Measurements from ENCODE around the gene TPK1.
"Not testable (repeated sequence)": the region's sequence is repeated elsewhere in the genome, so short reads cannot be mapped to it uniquely, and the experiment has no call there.

The TPK1 gene

GRCh38 chr7:144824360-144824759, 11.5 kb downstream of the TPK1 start:
- no peak for DNase-seq (ENCODE audit: low spot score)

DNA sequence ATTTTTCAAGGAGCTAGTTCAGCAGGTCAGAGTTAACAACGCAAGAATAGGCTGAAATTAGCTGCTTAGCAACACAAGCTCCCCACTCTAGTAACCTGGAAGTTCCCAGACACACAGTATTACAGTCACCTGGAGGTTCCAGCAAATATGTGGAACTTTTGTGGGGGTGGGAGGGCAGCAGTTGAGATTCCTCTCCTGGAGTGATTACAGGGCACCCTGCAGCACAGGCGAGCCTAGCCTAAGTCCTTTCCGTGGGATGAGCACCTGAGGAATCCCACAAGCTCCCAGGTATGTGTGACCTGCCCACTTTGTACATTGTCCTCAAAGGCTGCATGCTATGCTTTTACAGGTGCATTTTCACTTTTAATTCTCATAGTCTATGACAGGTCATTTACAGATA, 13.6 kb downstream of the TPK1 start:
- DNase-seq (ENCODE audit: low spot score): no peak

DNA sequence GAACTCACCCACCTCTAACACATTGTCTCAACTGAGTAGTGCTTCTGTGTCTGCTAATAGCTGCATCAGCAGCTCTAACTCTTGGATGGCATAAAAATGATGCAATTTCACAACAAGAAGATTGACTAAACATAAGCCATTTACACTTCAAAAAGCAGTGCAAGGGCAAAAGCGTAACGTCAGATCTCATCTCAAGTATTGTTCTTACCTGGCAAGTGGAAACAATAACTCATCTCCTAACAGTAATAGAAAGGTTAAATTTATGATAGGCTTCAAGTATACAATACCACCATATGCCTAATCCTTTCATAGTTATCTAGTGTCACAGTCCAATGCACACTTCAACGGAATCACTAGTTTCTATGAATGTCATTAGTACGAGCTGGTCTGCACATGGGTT, 14.8 kb downstream of the TPK1 start:
- DNase-seq (ENCODE audit: low spot score): no peak

- no peak for DNase-seq (ENCODE audit: low spot score)
Measured at GRCh38 chr7:144820552-144820951, 15.3 kb downstream of the TPK1 start.

GRCh38 chr7:144819566-144819965, 16.3 kb downstream of the TPK1 start:
- DNase-seq (ENCODE audit: low spot score): no peak

GRCh38 chr7:144818511-144818910, 17.3 kb downstream of the TPK1 start:
- DNase-seq (ENCODE audit: low spot score): no peak

DNA sequence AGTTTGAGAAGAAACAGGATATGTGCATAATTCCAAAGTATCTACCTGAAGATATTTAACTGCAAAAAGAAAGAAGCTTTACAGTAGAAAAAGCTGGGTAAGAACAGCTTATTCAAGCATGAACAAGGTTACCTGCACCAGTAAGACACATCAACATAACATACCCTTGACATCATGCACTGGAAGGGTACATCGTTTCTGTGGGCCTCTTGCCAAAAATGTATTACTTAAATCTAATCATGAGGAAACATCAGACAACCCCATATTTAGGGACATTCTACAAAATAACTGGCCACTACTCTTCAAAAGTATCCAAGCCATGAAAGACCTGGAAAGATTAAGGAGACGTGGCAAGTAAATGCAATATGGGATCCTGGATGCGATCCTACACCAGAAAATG, 18.9 kb downstream of the TPK1 start:
- no peak for DNase-seq (ENCODE audit: low spot score)

DNA sequence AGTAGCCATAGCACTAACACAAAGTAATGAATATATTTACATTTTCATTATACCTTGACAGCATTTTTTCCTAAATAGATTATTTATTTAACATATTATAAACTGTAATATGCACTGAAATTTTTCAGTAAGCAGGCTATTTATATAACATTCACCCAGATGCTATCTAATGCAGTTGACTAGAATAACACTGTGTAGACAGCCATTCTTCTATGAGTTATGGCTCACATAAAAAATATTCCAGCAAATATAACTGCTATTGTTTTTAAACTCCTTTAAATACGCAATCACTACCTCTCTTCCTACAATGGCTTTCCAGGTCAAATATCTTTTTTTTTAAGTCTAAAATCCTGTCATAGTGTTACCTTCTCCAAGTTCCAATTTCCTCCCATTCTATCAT, 21.6 kb downstream of the TPK1 start:
- no peak for DNase-seq (ENCODE audit: low spot score)

- no peak for DNase-seq (ENCODE audit: low spot score)
Measured at GRCh38 chr7:144812379-144813283, 23.2 kb downstream of the TPK1 start.

- no peak for DNase-seq (ENCODE audit: low spot score)
Measured at GRCh38 chr7:144805627-144806239, 30.1 kb downstream of the TPK1 start.

DNA sequence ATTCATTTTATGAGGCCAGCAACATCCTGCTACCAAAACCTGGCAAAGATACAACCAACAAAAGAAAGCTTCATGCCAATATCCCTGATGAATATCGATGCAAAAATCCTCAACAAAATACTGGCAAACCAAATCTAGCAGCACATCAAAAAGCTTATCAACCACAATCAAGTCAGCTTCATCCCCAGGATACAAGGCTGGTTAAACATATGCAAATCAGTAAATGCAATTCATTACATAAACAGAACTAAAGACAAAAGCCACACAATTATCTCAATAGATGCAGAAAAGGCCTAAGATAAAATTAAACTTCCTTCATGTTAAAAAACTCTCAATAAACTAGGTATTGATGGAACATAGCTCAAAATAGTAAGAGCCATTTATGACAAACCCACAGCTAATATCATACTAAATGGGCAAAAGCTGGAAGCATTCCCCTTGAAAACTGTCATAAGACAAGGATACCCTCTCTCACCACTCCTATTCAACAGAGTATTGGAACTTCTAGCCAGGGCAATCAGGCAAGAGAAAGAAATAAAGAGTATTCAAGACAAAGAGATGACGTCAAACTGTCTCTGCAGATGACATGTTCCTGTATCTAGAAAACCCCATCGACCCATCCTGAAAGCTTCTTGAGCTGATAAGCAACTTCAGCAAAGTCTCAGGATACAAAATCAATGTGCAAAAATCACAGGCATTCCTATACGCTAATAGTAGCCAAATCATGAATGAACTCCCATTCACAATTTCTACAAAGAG, 35.0 kb downstream of the TPK1 start:
- not testable (repeated sequence) for DNase-seq (ENCODE audit: low spot score)

- DNase-seq (ENCODE audit: low spot score): no peak
Measured at GRCh38 chr7:144796919-144797318, 38.9 kb downstream of the TPK1 start.

DNA sequence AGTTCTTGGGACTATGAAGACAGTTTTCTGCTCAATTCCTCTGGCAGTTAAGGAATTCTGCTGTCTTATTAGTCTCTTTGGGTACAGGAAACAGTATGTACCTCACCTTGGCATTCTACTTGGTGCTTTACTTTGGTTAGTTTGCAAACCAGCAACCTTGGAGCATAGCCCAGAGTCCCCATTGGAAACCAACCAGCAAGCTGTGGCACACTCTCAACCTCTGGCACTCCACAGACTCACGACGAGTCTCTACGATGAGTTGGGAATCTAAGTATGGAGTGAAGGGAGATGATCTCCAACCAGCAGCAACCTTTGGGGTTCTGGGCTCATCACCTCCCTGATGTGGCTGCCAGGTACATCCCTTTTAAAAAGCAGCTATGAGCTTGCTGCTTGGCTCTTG, 43.8 kb downstream of the TPK1 start:
- no peak for DNase-seq (ENCODE audit: low spot score)

DNA sequence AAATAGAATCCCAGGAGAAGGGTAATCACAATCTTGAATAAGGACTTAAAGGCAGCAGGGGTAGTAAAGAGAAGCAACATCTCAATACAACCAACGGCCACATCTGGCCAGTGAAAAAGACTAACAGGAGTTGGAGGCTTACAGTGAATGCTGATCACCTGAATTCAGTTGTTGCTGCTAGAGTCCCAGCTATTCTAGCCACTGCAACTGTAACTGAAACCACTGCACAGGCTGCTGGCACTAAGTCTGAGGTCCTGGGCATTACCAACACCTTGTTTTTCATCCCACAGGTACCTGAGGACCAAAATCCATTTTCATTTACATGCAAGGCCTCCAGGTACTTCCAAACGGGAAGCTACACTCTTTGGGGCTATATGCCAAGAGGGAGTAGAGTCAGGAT, 44.4 kb downstream of the TPK1 start:
- no peak for DNase-seq (ENCODE audit: low spot score)

DNA sequence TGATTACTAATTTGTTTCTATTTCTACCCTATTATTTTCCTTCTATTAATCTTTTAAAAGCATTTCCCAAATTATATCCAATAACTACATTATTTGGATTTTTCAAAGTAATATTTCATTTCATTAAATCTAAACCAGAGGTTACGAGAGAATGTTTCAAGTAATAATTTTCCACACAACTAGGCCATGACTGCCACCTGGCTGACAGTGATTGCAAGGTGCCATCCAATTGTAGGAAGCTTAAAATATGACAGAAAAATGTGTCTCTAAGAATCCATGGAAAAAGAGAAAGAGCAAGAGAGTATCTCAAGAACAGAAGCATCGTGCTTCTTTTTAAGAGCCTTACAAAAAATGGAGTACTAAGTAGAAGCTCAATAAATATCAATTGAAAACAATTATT, 48.7 kb downstream of the TPK1 start:
- no peak for DNase-seq (ENCODE audit: low spot score)

GRCh38 chr7:144786522-144786921, 49.3 kb downstream of the TPK1 start:
- DNase-seq (ENCODE audit: low spot score): no peak

DNA sequence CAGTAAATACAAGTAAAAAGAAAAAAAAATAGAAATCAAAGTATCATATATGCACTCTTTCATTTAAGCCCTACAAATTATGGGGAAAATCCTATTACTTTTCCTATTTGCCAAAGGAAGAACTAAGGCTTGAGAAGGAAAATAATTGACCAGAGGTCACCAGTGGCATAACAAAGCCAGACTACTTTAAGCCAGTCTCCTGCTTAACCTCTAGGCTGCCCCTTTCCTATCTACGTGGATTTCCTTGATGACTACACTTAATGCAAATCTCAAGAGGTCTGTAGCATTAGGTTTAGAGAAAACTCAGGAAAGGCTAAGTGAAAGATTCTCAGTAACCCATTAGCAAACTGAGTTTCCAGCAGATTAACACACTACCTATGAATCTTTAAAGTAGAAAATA, 49.8 kb downstream of the TPK1 start:
- DNase-seq (ENCODE audit: low spot score): no peak

- no peak for DNase-seq (ENCODE audit: low spot score)
Measured at GRCh38 chr7:144785521-144785920, 50.3 kb downstream of the TPK1 start.

GRCh38 chr7:144784943-144785342, 50.9 kb downstream of the TPK1 start:
- no peak for DNase-seq (ENCODE audit: low spot score)

DNA sequence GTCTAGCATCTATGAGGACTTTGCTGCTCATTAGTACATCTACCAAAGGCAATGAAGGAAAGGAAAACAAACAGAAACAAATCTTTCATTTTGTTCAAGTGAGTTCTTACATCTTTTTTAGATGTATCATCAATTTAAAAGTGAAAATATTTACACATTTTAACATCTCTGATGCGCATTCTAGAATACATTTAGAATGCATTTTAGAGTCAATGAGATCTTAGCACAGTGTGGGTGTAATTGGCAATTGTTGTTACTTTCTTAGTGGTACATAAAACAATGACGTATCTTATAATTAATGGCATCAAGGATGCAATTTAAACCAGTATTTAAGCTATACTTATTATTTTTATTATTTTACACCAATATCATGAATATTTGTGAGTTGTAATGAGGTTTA, 51.4 kb downstream of the TPK1 start:
- DNase-seq (ENCODE audit: low spot score): no peak

GRCh38 chr7:144782883-144783282, 53.0 kb downstream of the TPK1 start:
- DNase-seq (ENCODE audit: low spot score): no peak

GRCh38 chr7:144780071-144780608, 55.7 kb downstream of the TPK1 start:
- DNase-seq (ENCODE audit: low spot score): no peak

All from SK-N-DZ (cell line).